SK-N-MC (cell line): Measurements from ENCODE around the gene LEFTY1.

Source experiments
- EZH2 ChIP-seq: fragments of 200-600 bp; sonication (generic); IDR thresholded peaks from one replicate; pipeline ENCODE4 v1.6.1; 2017; ENCODE audit warnings: antibody characterized with exemption
- FOXP2 ChIP-seq: optimal IDR thresholded peaks from 2 replicates; pipeline ENCODE3; 2011; ENCODE audit warnings: mild to moderate bottlenecking, moderate library complexity; ENCODE audit not compliant: insufficient read depth; ENCODE audit errors: extremely low read length, control extremely low read depth
- POLR2AphosphoS5 ChIP-seq: IDR thresholded peaks from 2 replicates; pipeline ENCODE4 v1.6.1; 2012; ENCODE audit warnings: mild to moderate bottlenecking, low read depth, low read length, borderline replicate concordance

DNA sequence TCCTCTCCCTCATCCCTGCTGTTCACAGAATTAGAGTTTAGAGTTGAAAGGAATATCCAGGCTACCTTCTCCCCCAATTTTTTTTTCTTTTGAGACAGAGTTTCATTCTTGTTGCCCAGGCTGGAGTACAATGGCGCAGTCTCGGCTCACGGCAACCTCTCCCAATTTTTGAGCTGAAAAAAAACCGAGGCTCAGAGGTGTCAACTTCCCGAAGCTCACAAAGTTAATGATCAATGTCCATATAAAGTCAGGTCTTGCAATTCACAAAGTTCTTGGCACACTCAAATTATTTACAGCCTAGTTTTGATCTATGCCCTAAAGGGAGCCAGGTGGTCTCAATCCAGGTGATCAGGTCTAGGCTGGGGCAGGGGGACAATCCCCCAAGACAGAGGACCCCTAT, 797 bp upstream of the LEFTY1 start:
- TF ChIP-seq POLR2AphosphoS5 (no peak), FOXP2 (no peak), EZH2 (no peak)
